ENCODE results near the gene KAZN.

Gene KAZN

GRCh38 chr1:14679027-14679688, 80.7 kb downstream of the KAZN start:
- no peak for DNase-seq

- DNase-seq = no peak
Observed at GRCh38 chr1:14681182-14681581, 82.7 kb downstream of the KAZN start.

- no peak for DNase-seq
Observed at GRCh38 chr1:14682941-14683621, 84.6 kb downstream of the KAZN start.

- no peak for DNase-seq
Observed at GRCh38 chr1:14685078-14685477, 86.6 kb downstream of the KAZN start.

DNA sequence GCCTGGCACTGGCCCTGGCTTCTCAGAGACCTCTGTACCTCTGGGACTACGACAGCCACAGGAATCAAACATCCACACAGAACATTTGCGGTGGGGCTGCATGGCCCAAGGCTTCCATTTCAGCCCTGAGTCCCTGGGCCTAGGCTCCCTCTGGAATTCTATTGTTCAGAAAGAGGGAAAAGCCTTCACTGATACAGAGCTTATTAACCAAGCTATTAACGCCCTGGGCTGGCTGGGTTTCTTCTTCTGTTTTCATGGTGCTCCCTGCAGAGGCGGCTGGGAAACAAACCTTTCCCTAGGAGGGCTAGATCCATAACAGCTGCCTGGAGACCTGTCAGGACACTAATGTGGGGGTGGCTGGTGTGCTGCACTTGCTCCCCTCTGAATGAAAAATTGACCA, 88.2 kb downstream of the KAZN start:
- no peak for DNase-seq

GRCh38 chr1:14687147-14687546, 88.7 kb downstream of the KAZN start:
- no peak for DNase-seq

GRCh38 chr1:14689996-14690615, 91.6 kb downstream of the KAZN start:
- DNase-seq = no peak

GRCh38 chr1:14693949-14694348, 95.5 kb downstream of the KAZN start:
- no peak for DNase-seq

- DNase-seq = no peak
Observed at GRCh38 chr1:14694589-14694988, 96.1 kb downstream of the KAZN start.

- DNase-seq = no peak
Observed at GRCh38 chr1:14696761-14697160, 98.3 kb downstream of the KAZN start.

GRCh38 chr1:14697353-14697752, 98.9 kb downstream of the KAZN start:
- DNase-seq = no peak

DNA sequence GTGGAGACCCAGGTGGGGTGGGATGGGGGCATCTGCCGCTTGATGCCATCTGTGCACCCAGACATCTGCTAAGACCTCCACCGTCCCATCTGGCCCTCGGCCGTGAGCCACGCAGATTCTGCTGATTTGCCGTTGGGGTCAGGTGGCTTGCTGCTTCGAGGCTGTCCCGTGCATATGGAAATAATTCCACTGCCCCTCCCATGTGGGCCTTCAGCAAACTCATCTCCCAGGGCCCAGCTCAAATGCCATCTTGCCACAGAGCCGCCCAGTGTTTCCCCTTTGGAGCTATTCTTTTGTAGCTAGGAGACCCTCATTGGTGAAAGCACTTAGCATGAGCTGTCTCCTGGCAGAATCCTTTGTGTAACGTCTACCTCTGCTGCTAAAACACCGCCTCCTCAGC, 99.8 kb downstream of the KAZN start:
- DNase-seq = no peak

DNA sequence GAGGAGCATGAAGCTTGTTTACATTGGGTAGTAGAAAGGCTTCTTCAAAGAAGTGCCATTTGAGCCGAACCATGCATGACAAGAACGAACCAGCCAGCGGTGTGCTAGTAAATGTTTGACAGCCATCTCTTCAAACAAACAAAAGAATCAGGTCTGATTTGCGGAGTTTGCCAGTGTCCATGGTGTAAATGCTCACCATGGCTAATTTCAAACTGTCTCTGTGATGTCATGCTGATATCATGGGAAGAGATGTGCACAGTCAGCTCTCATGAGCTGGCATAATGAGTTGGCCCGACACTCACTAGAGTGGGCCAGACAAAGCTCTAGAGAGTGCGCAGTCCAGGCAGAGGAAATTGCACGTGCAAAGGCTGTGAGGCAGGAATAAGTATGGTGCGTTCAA, 101.1 kb downstream of the KAZN start:
- DNase-seq = no peak

- DNase-seq = no peak
Observed at GRCh38 chr1:14704846-14705245, 106.4 kb downstream of the KAZN start.

DNA sequence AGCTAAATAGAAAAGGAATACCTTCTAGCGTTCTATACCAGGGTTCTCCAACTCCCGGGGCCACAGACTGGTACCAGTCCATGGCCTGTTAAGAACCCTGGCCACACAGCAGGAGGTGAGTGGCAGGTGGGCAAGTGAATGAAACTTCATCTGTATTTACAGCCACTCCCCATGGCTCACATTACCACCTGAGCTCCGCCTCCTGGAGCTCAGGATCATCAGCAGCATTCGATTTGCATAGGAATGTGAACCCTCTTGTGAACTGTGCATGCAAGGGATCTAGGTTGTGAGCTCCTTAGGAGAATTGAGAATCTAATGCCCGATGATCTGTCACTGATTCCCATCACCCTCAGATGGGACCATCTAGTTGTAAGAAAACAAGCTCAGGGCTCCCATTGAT, 107.3 kb downstream of the KAZN start:
- DNase-seq = no peak

- DNase-seq = no peak
Observed at GRCh38 chr1:14706631-14707030, 108.1 kb downstream of the KAZN start.

GRCh38 chr1:14707531-14708445, 109.3 kb downstream of the KAZN start:
- no peak for DNase-seq

DNA sequence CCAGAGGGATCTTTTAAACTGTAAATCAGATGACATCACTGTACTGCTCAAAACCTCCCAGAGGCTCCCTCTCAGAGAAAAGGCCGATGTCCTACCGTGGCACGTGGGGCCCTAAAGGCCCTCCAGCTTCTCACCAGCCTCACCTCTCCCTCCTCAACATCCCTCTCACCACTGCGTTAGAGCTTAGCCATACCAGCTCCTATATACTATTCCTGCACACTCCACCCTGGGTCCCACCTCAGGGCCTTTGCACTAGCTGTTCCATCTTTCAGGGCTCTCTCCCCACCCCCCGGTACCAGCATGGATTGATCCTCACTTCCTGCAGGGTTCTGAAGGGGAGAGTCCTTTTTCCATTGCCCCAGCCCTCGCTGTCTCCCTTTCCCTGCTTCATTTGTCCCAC, 111.8 kb downstream of the KAZN start:
- DNase-seq = no peak

DNA sequence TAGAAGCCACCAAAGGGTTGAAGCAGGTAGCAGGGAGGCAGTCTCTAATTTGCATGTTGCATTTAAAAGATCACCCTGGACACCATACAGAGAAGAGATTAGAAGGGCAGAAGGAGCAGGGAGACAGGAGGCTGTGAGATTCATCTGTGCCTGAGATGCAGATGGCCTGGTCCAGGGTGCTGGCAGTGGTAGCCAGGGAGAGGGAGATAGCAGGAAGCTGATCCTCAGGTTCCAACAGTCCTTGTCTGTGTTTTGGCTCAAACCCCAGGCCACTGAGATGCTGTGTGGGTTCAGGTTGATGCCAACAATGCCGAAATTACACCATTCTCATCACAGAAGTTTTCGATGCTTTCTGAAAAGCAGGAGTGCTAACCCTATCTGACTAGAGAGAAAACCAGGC, 113.7 kb downstream of the KAZN start:
- no peak for DNase-seq

GRCh38 chr1:14713077-14713476, 114.6 kb downstream of the KAZN start:
- DNase-seq = no peak

GRCh38 chr1:14715266-14715665, 116.8 kb downstream of the KAZN start:
- no peak for DNase-seq

DNA sequence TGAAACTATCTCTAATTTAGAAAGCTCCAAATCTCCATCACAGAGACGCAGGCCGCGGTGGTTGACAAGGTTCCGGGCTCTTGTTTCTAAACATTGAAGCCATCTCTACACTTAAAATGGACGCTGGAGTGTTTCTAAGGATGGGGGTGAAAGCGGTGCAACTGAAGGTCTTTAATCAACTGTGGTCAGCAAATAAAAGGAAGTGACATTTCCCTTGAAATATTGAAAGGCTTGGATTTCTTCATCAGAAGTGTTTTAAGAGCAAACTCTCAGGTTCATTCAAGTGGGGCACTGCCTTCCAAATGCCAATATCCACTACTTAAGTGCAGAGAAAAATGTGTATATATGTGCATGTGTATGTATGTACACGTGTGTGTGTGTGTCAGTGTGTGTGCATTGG, 117.3 kb downstream of the KAZN start:
- no peak for DNase-seq

DNA sequence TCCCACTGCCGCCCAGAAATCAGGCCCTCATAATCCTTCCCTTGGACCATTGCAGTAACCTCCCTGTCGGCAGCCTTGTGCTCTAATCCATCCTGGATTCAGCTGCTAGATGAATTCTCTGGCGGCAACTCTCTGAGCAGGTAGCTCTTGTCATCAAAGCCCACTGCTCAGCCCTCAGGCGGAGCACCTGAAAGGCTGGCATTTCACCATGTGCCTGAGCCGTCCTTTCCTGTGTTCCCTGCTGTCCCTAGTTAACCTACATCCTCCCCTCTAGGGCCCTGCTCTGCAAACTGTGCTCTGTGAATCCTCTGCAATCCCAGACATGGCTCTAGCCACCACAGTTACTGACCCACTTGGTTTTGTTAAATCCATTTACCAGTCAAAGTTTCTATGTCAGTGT, 118.0 kb downstream of the KAZN start:
- no peak for DNase-seq

All from Kasumi-1 (cell line).